SK-N-SH (cell line): ENCODE measurements around the gene P2RY14. TPM values are rescaled to one million over a fixed set of nuclear protein-coding genes. Genes with fewer than 3 reads are reported as not detected.
A peak's percentile ranks its signal among the peaks of the same experiment; 100 is the strongest.

ENCODE experiments used
- CTCF ChIA-PET: fragments of 300-600, 350-600 bp; formaldehyde crosslinking; extraction: SDS; loops from one replicate; lab custom pipeline; 2021; lab: Yijun Ruan, JAX
- POLR2A ChIA-PET: fragments of 350-600 bp; sonication (Branson Sonifier 250); formaldehyde crosslinking; extraction: SDS; loops from one replicate; lab custom pipeline; 2020; ENCODE audit warnings: antibody characterized with exemption, inconsistent platforms; lab: Yijun Ruan, JAX
- DNase-seq: peaks from one replicate; pipeline ENCODE4 v3.0.0; 2012
- H2AFZ ChIP-seq: fragments of 200-600 bp; sonication (generic); 2 replicates; pipeline ENCODE4 v1.8.1; 2016; ENCODE audit warnings: antibody characterized with exemption, mild to moderate bottlenecking, low read depth
- H3F3A ChIP-seq: fragments of 200-600 bp; sonication (generic); replicated peaks from 2 replicates; pipeline ENCODE3; 2016; ENCODE audit warnings: antibody characterized with exemption, mild to moderate bottlenecking; ENCODE audit not compliant: insufficient read depth
- H3K27ac ChIP-seq, 2 experiments: fragments of 200-500 bp in 1 of 2; fragments of 200-600 bp in 1 of 2; sonication (Bioruptor generic) in 1 of 2; sonication (generic), shearing (Covaris generic) in 1 of 2; 2 replicates each; pipeline versions ENCODE4 v1.5.1 to v1.6.1; 2014 to 2016; ENCODE audit warnings: low read depth in 2 of 2, inconsistent platforms in 1 of 2, low read length in 1 of 2, mild to moderate bottlenecking in 1 of 2, mixed read lengths in 1 of 2
- H3K27me3 ChIP-seq: fragments of 200-600 bp; sonication (generic), shearing (Covaris generic); 2 replicates; pipeline ENCODE4 v1.6.1; 2016; ENCODE audit warnings: mixed run types; ENCODE audit not compliant: insufficient read depth
- H3K36me3 ChIP-seq, 2 experiments: fragments of 200-500 bp in 1 of 2; fragments of 200-600 bp in 1 of 2; sonication (Bioruptor generic) in 1 of 2; sonication (generic) in 1 of 2; replicated peaks in 1 of 2; 2 replicates each; pipeline versions ENCODE3 to v1.5.1; 2014 to 2016; ENCODE audit warnings: low read length in 1 of 2, mild to moderate bottlenecking in 1 of 2; ENCODE audit not compliant: insufficient read depth in 2 of 2, control insufficient read depth in 1 of 2
- H3K4me1 ChIP-seq, 2 experiments: fragments of 200-500 bp in 1 of 2; fragments of 200-600 bp in 1 of 2; sonication (Bioruptor generic) in 1 of 2; sonication (generic), shearing (Covaris generic) in 1 of 2; 2 replicates each; pipeline versions ENCODE4 v1.5.1 to v1.6.1; 2014 to 2016; ENCODE audit warnings: low read depth in 1 of 2, low read length in 1 of 2, mixed run types in 1 of 2; ENCODE audit not compliant: insufficient read depth in 2 of 2, control insufficient read depth in 1 of 2
- H3K4me2 ChIP-seq: fragments of 200-600 bp; sonication (generic), shearing (Covaris generic); 2 replicates; pipeline ENCODE4 v1.6.1; 2017; ENCODE audit warnings: mixed run types
- H3K4me3 ChIP-seq, 2 experiments: fragments of 200-500 bp in 1 of 2; fragments of 200-600 bp in 1 of 2; sonication (Bioruptor generic) in 1 of 2; sonication (generic), shearing (Covaris generic) in 1 of 2; 2 replicates each; pipeline versions ENCODE4 v1.5.1 to v1.8.1; 2014 to 2016; ENCODE audit warnings: low read depth in 2 of 2, inconsistent platforms in 1 of 2, low read length in 1 of 2, mild to moderate bottlenecking in 1 of 2, mixed read lengths in 1 of 2, moderate library complexity in 1 of 2
- H3K79me2 ChIP-seq: fragments of 200-600 bp; sonication (generic); 2 replicates; pipeline ENCODE4 v1.8.1; 2017; ENCODE audit warnings: mild to moderate bottlenecking; ENCODE audit not compliant: insufficient read depth
- H3K9ac ChIP-seq: fragments of 200-600 bp; sonication (generic); 2 replicates; pipeline ENCODE4 v1.6.1; 2017; ENCODE audit warnings: mixed run types
- H3K9me2 ChIP-seq: fragments of 200-600 bp; sonication (generic); 2 replicates; pipeline ENCODE4 v1.6.1; 2017; ENCODE audit warnings: mixed run types
- H3K9me3 ChIP-seq: fragments of 200-600 bp; sonication (generic); 2 replicates; pipeline ENCODE4 v1.6.1; 2017; ENCODE audit warnings: mixed run types, mild to moderate bottlenecking, moderate library complexity
- H4K20me1 ChIP-seq: fragments of 200-600 bp; sonication (generic); 2 replicates; pipeline ENCODE4 v1.6.1; 2017; ENCODE audit warnings: mild to moderate bottlenecking, mixed run types; ENCODE audit not compliant: insufficient read depth
- CTCF ChIP-seq: fragments of 200-600 bp; sonication (generic); IDR thresholded peaks from 2 replicates; pipeline ENCODE4 v1.6.1; 2017; ENCODE audit warnings: antibody characterized with exemption, mild to moderate bottlenecking, moderate library complexity
- EP300 ChIP-seq, 2 experiments: IDR thresholded peaks; 2 replicates each; pipeline versions ENCODE4 v1.4.0 to v1.6.1; 2012; ENCODE audit warnings: borderline replicate concordance in 1 of 2, low read depth in 1 of 2, low read length in 1 of 2
- FOSL2 ChIP-seq: IDR thresholded peaks from 2 replicates; pipeline ENCODE4 v1.4.0; 2012; ENCODE audit warnings: low read depth, mild to moderate bottlenecking, moderate library complexity, borderline replicate concordance
- FOXJ3 ChIP-seq: sonication (generic); formaldehyde crosslinking; IDR thresholded peaks from 2 replicates; pipeline ENCODE4 v1.5.1; 2020; ENCODE audit warnings: mild to moderate bottlenecking, missing genetic modification reagents
- FOXM1 ChIP-seq: IDR thresholded peaks from 2 replicates; pipeline ENCODE4 v1.4.0; 2012; ENCODE audit warnings: low read depth, mild to moderate bottlenecking
- GABPA ChIP-seq: IDR thresholded peaks from 2 replicates; pipeline ENCODE4 v1.4.0; 2012; ENCODE audit warnings: low read depth, mild to moderate bottlenecking
- IRF3 ChIP-seq: fragments of 150-350 bp; IDR thresholded peaks from 2 replicates; pipeline ENCODE4 v1.6.1; 2016; ENCODE audit warnings: mild to moderate bottlenecking, low read depth, low read length
- JUND ChIP-seq: IDR thresholded peaks from 2 replicates; pipeline ENCODE4 v1.4.0; 2012
- MAX ChIP-seq: IDR thresholded peaks from 2 replicates; pipeline ENCODE4 v1.4.0; 2012; ENCODE audit warnings: low read depth
- MXI1 ChIP-seq: IDR thresholded peaks from 2 replicates; pipeline ENCODE4 v1.6.1; 2012; ENCODE audit warnings: mild to moderate bottlenecking, low read depth, low read length, improper control_type of control experiment
- PBX3 ChIP-seq: IDR thresholded peaks from 2 replicates; pipeline ENCODE4; 2012
- RXRA ChIP-seq: IDR thresholded peaks from 2 replicates; pipeline ENCODE4 v1.4.0; 2012; ENCODE audit warnings: low read depth, mild to moderate bottlenecking, borderline replicate concordance
- TAF1 ChIP-seq: IDR thresholded peaks from 2 replicates; pipeline ENCODE4 v1.6.1; 2012; ENCODE audit warnings: low read depth, mild to moderate bottlenecking, low read length, moderate library complexity, borderline replicate concordance
- TCF12 ChIP-seq: IDR thresholded peaks from 2 replicates; pipeline ENCODE4 v1.4.0; 2012
- TEAD4 ChIP-seq: IDR thresholded peaks from 2 replicates; pipeline ENCODE4 v1.4.0; 2012; ENCODE audit warnings: mild to moderate bottlenecking, borderline replicate concordance; ENCODE audit not compliant: insufficient read depth
- USF2 ChIP-seq: fragments of 150-350 bp; IDR thresholded peaks from 2 replicates; pipeline ENCODE4 v1.6.1; 2017; ENCODE audit warnings: antibody characterized with exemption, low read length, low read depth, borderline replicate concordance
- YY1 ChIP-seq: IDR thresholded peaks from 2 replicates; pipeline ENCODE4 v1.4.0; 2012; ENCODE audit warnings: low read depth, mild to moderate bottlenecking
- ZBTB33 ChIP-seq: IDR thresholded peaks from 2 replicates; pipeline ENCODE4 v1.4.0; 2012; ENCODE audit warnings: low read depth, borderline replicate concordance
- WGBS: methylation state at CpG from one replicate; pipeline ENCODE4 v1.1.6; 2017; ENCODE audit warnings: low lambda C conversion rate; 5-methylcytosine and 5-hydroxymethylcytosine counted together
- polyA plus RNA-seq, 3 experiments: library from polyadenylated mRNA; depleted of rRNA; stranded (reverse); fragments of >200 nt; gene quantifications; 2 replicates each; pipeline ENCODE4 v1.2.3, GENCODE V29; 2012

The P2RY14 gene
- polyA plus RNA-seq, 1 of the 3 experiments (the other 2 are of a cell fraction), result not detected

- Histone ChIP-seq H3K79me2 (no peaks in the 10 kb centered on the region), H4K20me1 (no peaks in the 10 kb centered on the region), H3K4me3 (no peak overlapping the region), H3K9me3 (no peaks in the 10 kb centered on the region; the same call in 1 of the 2 replicates), H3K9me2 (no peaks in the 10 kb centered on the region), H3K9ac (no peak overlapping the region; the same call in 1 of the 2 replicates), H3K36me3 (no peaks in the 10 kb centered on the region), H3K27ac (peak overlapping the region; percentile 43 to 57; a peak in 3 of 4 replicates), H3F3A (no peaks in the 10 kb centered on the region)
- POLR2A ChIA-PET, result no interaction called here
- TF ChIP-seq FOXJ3 (CRISPR knock-in tag) (no peak), TCF12 (no peak), IRF3 (no peak), GABPA (no peak), TAF1 (no peak), YY1 (no peak), ZBTB33 (no peak), MXI1 (no peak), CTCF (no peak)
- TF ChIP-seq, all 33 proteins: peak for 0
- H3K27me3 ChIP-seq, result no peaks in the 10 kb centered on the region; the same call in 1 of the 2 replicates
- H3K4me1 ChIP-seq, result peaks cover 0 to 27% of the 10 kb centered on the region in 2 experiments; a peak in 3 of 4 replicates
- 84% methylated on average over 7 of the region's 7 CpGs for WGBS
- H2AFZ ChIP-seq, result no peak overlapping the region
- no peak for DNase-seq
- no peak overlapping the region for H3K4me2 ChIP-seq
- CTCF ChIA-PET, result interaction anchor here (1.3 kb wide), 1 partner anchor 14 kb away, joined by 4 read pairs; no protein-coding TSS in a partner anchor
These were observed 40.6 kb upstream of the P2RY14 start for GRCh38 chr3:151318991-151319390.

GRCh38 chr3:151318313-151318712 lies 40.0 kb upstream of the P2RY14 start:
- POLR2A ChIA-PET, result no interaction called here
- Histone ChIP-seq H3K9me3 (no peaks in the 10 kb centered on the region; the same call in 1 of the 2 replicates), H4K20me1 (no peaks in the 10 kb centered on the region), H3K36me3 (no peaks in the 10 kb centered on the region), H3K4me3 (no peak overlapping the region), H3K27me3 (no peaks in the 10 kb centered on the region; the same call in 1 of the 2 replicates), H3F3A (no peaks in the 10 kb centered on the region), H2AFZ (no peak overlapping the region), H3K27ac (peak overlapping the region; percentile 6 to 57; a peak in 3 of 4 replicates), H3K9ac (no peak overlapping the region), H3K79me2 (no peaks in the 10 kb centered on the region), H3K4me1 (peaks cover 0 to 27% of the 10 kb centered on the region in 2 experiments; a peak in 3 of 4 replicates), H3K4me2 (no peak overlapping the region), H3K9me2 (no peaks in the 10 kb centered on the region)
- peak in 1 of 2 experiments; percentile 49; a peak in 1 of 4 replicates for TF ChIP-seq EP300 (IDR thresholded peaks at IDR 0.05; ENCODE audit: borderline replicate concordance in 1 of 2, low read depth in 1 of 2, low read length in 1 of 2)
- TF ChIP-seq TCF12, result peak; percentile 64
- TF ChIP-seq FOSL2, result peak; percentile 50; the same call in 1 of the 2 replicates
- TF ChIP-seq PBX3, result peak; percentile 86
- no peak for TF ChIP-seq MAX
- TF ChIP-seq JUND, result peak; percentile 86
- peak; percentile 87; the same call in 1 of the 2 replicates for TF ChIP-seq RXRA
- TF ChIP-seq USF2, result no peak
- no peak for TF ChIP-seq FOXM1
- TF ChIP-seq TEAD4, result 0 out of 2 replicates have a peak, but pooled peaks have one; percentile 34
- DNase-seq, result no peak
- CTCF ChIA-PET, result interaction anchor here (1.3 kb wide), 1 partner anchor 13 kb away, joined by 4 read pairs; no protein-coding TSS in a partner anchor
